GM23338 (cell line): Measurements from ENCODE around the gene ARF5. TPM values are rescaled to one million over a fixed set of nuclear protein-coding genes. Genes with fewer than 3 reads are reported as not detected.

Experiments used
- ATAC-seq: fragments of 200-7000 bp; cut with Tn5 transposase; 3 replicates; pipeline ENCODE4 v1.9.1; 2020
- DNase-seq: peaks from one replicate; pipeline ENCODE4 v3.0.0-alpha.2; 2015; ENCODE audit warnings: low spot score
- H2AFZ ChIP-seq: fragments of 200-600 bp; sonication (generic); 2 replicates; pipeline ENCODE4 v1.8.0; 2016; ENCODE audit warnings: antibody characterized with exemption, mild to moderate bottlenecking, moderate library complexity
- H3F3A ChIP-seq: fragments of 200-600 bp; sonication (generic); replicated peaks from 2 replicates; pipeline ENCODE4 v1.8.0; 2017; ENCODE audit warnings: antibody characterized with exemption, mixed run types, low read depth
- H3K27ac ChIP-seq: fragments of 200-600 bp; sonication (generic); 2 replicates; pipeline ENCODE4 v1.6.1; 2016; ENCODE audit warnings: low read depth
- H3K27me3 ChIP-seq: fragments of 200-600 bp; sonication (generic); 2 replicates; pipeline ENCODE4 v1.8.0; 2016; ENCODE audit warnings: mild to moderate bottlenecking, mixed run types, moderate library complexity; ENCODE audit not compliant: insufficient read depth
- H3K36me3 ChIP-seq: fragments of 200-600 bp; sonication (generic); 2 replicates; pipeline ENCODE4 v1.8.0; 2016; ENCODE audit warnings: mild to moderate bottlenecking; ENCODE audit not compliant: insufficient read depth
- H3K4me1 ChIP-seq: fragments of 200-600 bp; sonication (generic); 2 replicates; pipeline ENCODE4 v1.8.0; 2016; ENCODE audit warnings: mild to moderate bottlenecking, moderate library complexity; ENCODE audit not compliant: insufficient read depth
- H3K4me2 ChIP-seq: fragments of 200-600 bp; sonication (generic); 2 replicates; pipeline ENCODE4 v1.7.1; 2017; ENCODE audit warnings: mixed run types
- H3K4me3 ChIP-seq: fragments of 200-600 bp; sonication (generic); 2 replicates; pipeline ENCODE4 v1.6.1; 2016; ENCODE audit warnings: mixed run types
- H3K79me2 ChIP-seq: fragments of 200-600 bp; sonication (generic); replicated peaks from 2 replicates; pipeline ENCODE4 v1.8.0; 2017; ENCODE audit warnings: mild to moderate bottlenecking; ENCODE audit not compliant: insufficient read depth
- H3K9me2 ChIP-seq: fragments of 200-600 bp; sonication (generic); 2 replicates; pipeline ENCODE4 v1.8.0; 2017; ENCODE audit not compliant: insufficient read depth
- H4K20me1 ChIP-seq: fragments of 200-600 bp; sonication (generic); replicated peaks from 2 replicates; pipeline ENCODE4 v1.8.0; 2017; ENCODE audit warnings: mild to moderate bottlenecking; ENCODE audit not compliant: insufficient read depth
- H3K27ac Mint-ChIP-seq: 2 replicates; pipeline ENCODE4 v1.8.0; 2020; ENCODE audit warnings: inconsistent platforms, mild to moderate bottlenecking, moderate library complexity, mixed read lengths
- H3K27me3 Mint-ChIP-seq: 3 replicates; pipeline ENCODE4 v1.8.0; 2022; ENCODE audit warnings: low read depth, mild to moderate bottlenecking, moderate library complexity, mixed read lengths, inconsistent platforms; ENCODE audit not compliant: insufficient read depth, poor library complexity
- H3K36me3 Mint-ChIP-seq: 3 replicates; pipeline ENCODE4 v1.8.0; 2021; ENCODE audit warnings: low read depth, mild to moderate bottlenecking, inconsistent platforms, moderate library complexity, mixed read lengths
- H3K4me1 Mint-ChIP-seq: 3 replicates; pipeline ENCODE4 v1.8.0; 2020; ENCODE audit warnings: mild to moderate bottlenecking, inconsistent platforms, mixed read lengths
- H3K4me3 Mint-ChIP-seq: 3 replicates; pipeline ENCODE4 v1.8.0; 2021; ENCODE audit warnings: moderate library complexity, mild to moderate bottlenecking, inconsistent platforms, mixed read lengths
- H3K9me3 Mint-ChIP-seq: 3 replicates; pipeline ENCODE4 v1.8.0; 2020; ENCODE audit warnings: moderate library complexity, mild to moderate bottlenecking, inconsistent platforms, mixed read lengths
- CREB1 ChIP-seq: fragments of 250-450 bp; sonication (Bioruptor Pico); IDR thresholded peaks from 2 replicates; pipeline ENCODE4 v1.5.0; 2020; ENCODE audit warnings: low read depth, mild to moderate bottlenecking, moderate library complexity
- CTCF ChIP-seq, 2 experiments: fragments of 200-600 bp in 1 of 2; sonication (generic) in 1 of 2; conservative IDR thresholded peaks; 2 replicates each; pipeline versions ENCODE4 v1.5.1 to v1.6.1; 2016 to 2017; ENCODE audit warnings: antibody characterized with exemption in 2 of 2, low read depth in 2 of 2, mild to moderate bottlenecking in 2 of 2, moderate library complexity in 1 of 2
- ETS1 ChIP-seq: IDR thresholded peaks from 2 replicates; pipeline ENCODE4 v1.6.1; 2016; ENCODE audit warnings: antibody characterized with exemption
- EZH2 ChIP-seq: fragments of 200-600 bp; sonication (generic); IDR thresholded peaks from one replicate; pipeline ENCODE4 v1.8.0; 2017; ENCODE audit warnings: antibody characterized with exemption, mild to moderate bottlenecking, low read depth; ENCODE audit not compliant: unreplicated experiment
- EZH2phosphoT487 ChIP-seq: fragments of 200-600 bp; sonication (generic); IDR thresholded peaks from one replicate; pipeline ENCODE4 v1.8.1; 2018; ENCODE audit warnings: antibody characterized with exemption; ENCODE audit not compliant: unreplicated experiment
- JUNB ChIP-seq: IDR thresholded peaks from one replicate; pipeline ENCODE4 v1.6.1; 2016; ENCODE audit warnings: antibody characterized with exemption; ENCODE audit not compliant: unreplicated experiment
- NANOG ChIP-seq: IDR thresholded peaks from 2 replicates; pipeline ENCODE4 v1.6.1; 2016; ENCODE audit warnings: antibody characterized with exemption, borderline replicate concordance
- POLR2AphosphoS5 ChIP-seq: IDR thresholded peaks from 2 replicates; pipeline ENCODE4 v1.6.1; 2016; ENCODE audit warnings: antibody characterized with exemption, low read depth
- REST ChIP-seq: IDR thresholded peaks from one replicate; pipeline ENCODE4 v1.6.1; 2018; ENCODE audit warnings: antibody characterized with exemption; ENCODE audit not compliant: unreplicated experiment
- STAT1 ChIP-seq: IDR thresholded peaks from one replicate; pipeline ENCODE4 v1.6.1; 2016; ENCODE audit warnings: antibody characterized with exemption; ENCODE audit not compliant: unreplicated experiment
- ZNF114 ChIP-seq: fragments of 250-450 bp; sonication (Bioruptor Pico); IDR thresholded peaks from 2 replicates; pipeline ENCODE4 v1.5.0; 2020; ENCODE audit warnings: mild to moderate bottlenecking, moderate library complexity
- ZNF331 ChIP-seq: fragments of 250-450 bp; sonication (Bioruptor Pico); IDR thresholded peaks from 2 replicates; pipeline ENCODE4 v1.5.0; 2020; ENCODE audit warnings: low read depth, mild to moderate bottlenecking, moderate library complexity
- ZNF462 ChIP-seq: fragments of 250-450 bp; sonication (Bioruptor Pico); IDR thresholded peaks from 2 replicates; pipeline ENCODE4 v1.5.0; 2020; ENCODE audit warnings: mild to moderate bottlenecking, moderate library complexity
- polyA plus RNA-seq: library from polyadenylated mRNA; unstranded; fragments of >200 nt; fragmentation: Nextera tagmentation; extraction: Ambion mirVana; gene quantifications from 2 replicates; pipeline ENCODE4 v1.2.1, GENCODE V29; 2016
- total RNA-seq: library from RNA; depleted of rRNA; stranded (reverse); fragments of >200 nt; shearing (Covaris generic); gene quantifications from 2 replicates; pipeline ENCODE4 v1.2.3, GENCODE V29; 2014

Gene ARF5
- total and polyA plus RNA-seq, 2 experiments from 2014 or later, result 196 to 201 TPM

GRCh38 chr7:127618775-127619174, 30.6 kb downstream of the ARF5 start:
- Histone ChIP-seq H3K4me1 (no peaks in the 10 kb centered on the region; the same call in 1 of the 2 replicates), H3K36me3 (no peaks in the 10 kb centered on the region), H3K4me3 (no peak overlapping the region), H4K20me1 (no peaks in the 10 kb centered on the region), H2AFZ (no peak overlapping the region), H3K4me2 (no peak overlapping the region), H3F3A (no peaks in the 10 kb centered on the region), H3K27ac (no peak overlapping the region), H3K79me2 (no peaks in the 10 kb centered on the region), H3K9me2 (0 out of 2 replicates have a peak, but pooled peaks cover 4% of the 10 kb centered on the region), H3K27me3 (peaks cover 65% of the 10 kb centered on the region)
- no peak overlapping the region; the same call in 2 of the 3 replicates for H3K4me3 Mint-ChIP-seq
- H3K9me3 Mint-ChIP-seq, result no peaks in the 10 kb centered on the region
- H3K36me3 Mint-ChIP-seq, result no peaks in the 10 kb centered on the region
- no peak overlapping the region for H3K27ac Mint-ChIP-seq
- ATAC-seq, result no peak
- H3K27me3 Mint-ChIP-seq, result peaks cover 43% of the 10 kb centered on the region
- TF ChIP-seq ZNF331 (no peak), NANOG (no peak), EZH2 (no peak), ZNF114 (no peak), JUNB (no peak), POLR2AphosphoS5 (no peak), ZNF462 (no peak), EZH2phosphoT487 (no peak), STAT1 (no peak), CREB1 (no peak), CTCF (conservative IDR thresholded peaks at IDR 0.05; ENCODE audit: low read depth in 2 of 2) (no peak), ETS1 (no peak), REST (no peak)
- H3K4me1 Mint-ChIP-seq, result peaks cover 17% of the 10 kb centered on the region
- no peak for DNase-seq
